Measurements from ENCODE around the gene LAMB4. TPM values are rescaled to one million over a fixed set of nuclear protein-coding genes. Genes with fewer than 3 reads are reported as not detected.
"Not testable (repeated sequence)": the region's sequence is repeated elsewhere in the genome, so short reads cannot be mapped to it uniquely, and the experiment has no call there.

Gene LAMB4
- total RNA-seq, 2 experiments from 2014 or later = not detected

- POLR2A ChIA-PET = no interaction called here
- H3K27me3 Mint-ChIP-seq = peaks cover 4% of the 10 kb centered on the region
- DNase-seq = no peak
- no peaks in the 10 kb centered on the region for H3K9me3 Mint-ChIP-seq
- no peak overlapping the region for H3K4me3 Mint-ChIP-seq
- H3K27ac Mint-ChIP-seq = no peak overlapping the region
- ATAC-seq (ENCODE audit: low read depth) = no peak
- no peaks in the 10 kb centered on the region for H3K36me3 Mint-ChIP-seq
- peaks cover 2% of the 10 kb centered on the region for H3K4me1 Mint-ChIP-seq
These were observed 78.7 kb downstream of the LAMB4 start for GRCh38 chr7:108051454-108051853.

- Mint-ChIP-seq H3K4me1 (peaks cover 2% of the 10 kb centered on the region), H3K27me3 (peaks cover 8% of the 10 kb centered on the region), H3K27ac (no peak overlapping the region), H3K36me3 (no peaks in the 10 kb centered on the region), H3K9me3 (no peaks in the 10 kb centered on the region), H3K4me3 (no peak overlapping the region)
- ATAC-seq (ENCODE audit: low read depth) = peak; percentile 84
- POLR2A ChIA-PET = no interaction called here
- no peak for DNase-seq
These were observed 80.2 kb downstream of the LAMB4 start for GRCh38 chr7:108049962-108050361.

- peaks cover 2% of the 10 kb centered on the region for H3K4me1 Mint-ChIP-seq
- H3K4me3 Mint-ChIP-seq = no peak overlapping the region
- no peak overlapping the region for H3K27ac Mint-ChIP-seq
These were observed 81.7 kb downstream of the LAMB4 start for GRCh38 chr7:108048422-108048821.

GRCh38 chr7:108046952-108047506, 83.1 kb downstream of the LAMB4 start:
- peaks cover 2% of the 10 kb centered on the region for H3K4me1 Mint-ChIP-seq
- no peak for ATAC-seq (ENCODE audit: low read depth)
- no peaks in the 10 kb centered on the region for H3K36me3 Mint-ChIP-seq
- H3K27ac Mint-ChIP-seq = no peak overlapping the region
- no peak overlapping the region for H3K4me3 Mint-ChIP-seq
- peaks cover 13% of the 10 kb centered on the region for H3K27me3 Mint-ChIP-seq
- no peak for DNase-seq
- POLR2A ChIA-PET = no interaction called here
- H3K9me3 Mint-ChIP-seq = no peaks in the 10 kb centered on the region

More at GRCh38 chr7:108048422-108048821, 81.7 kb downstream of the LAMB4 start:
- DNase-seq = no peak
- POLR2A ChIA-PET = no interaction called here
- H3K9me3 Mint-ChIP-seq = no peaks in the 10 kb centered on the region
- H3K36me3 Mint-ChIP-seq = no peaks in the 10 kb centered on the region
- peaks cover 8% of the 10 kb centered on the region for H3K27me3 Mint-ChIP-seq
- ATAC-seq (ENCODE audit: low read depth) = no peak

- ATAC-seq (ENCODE audit: low read depth) (no peak), DNase-seq (no peak)
- Mint-ChIP-seq H3K9me3 (no peaks in the 10 kb centered on the region), H3K36me3 (no peaks in the 10 kb centered on the region), H3K27ac (no peak overlapping the region), H3K4me1 (peaks cover 2% of the 10 kb centered on the region), H3K27me3 (peaks cover 19% of the 10 kb centered on the region), H3K4me3 (no peak overlapping the region)
- POLR2A ChIA-PET = no interaction called here
These were observed 84.5 kb downstream of the LAMB4 start for GRCh38 chr7:108045669-108046068.

GRCh38 chr7:108045154-108045553, 85.0 kb downstream of the LAMB4 start:
- peaks cover 2% of the 10 kb centered on the region for H3K4me1 Mint-ChIP-seq
- no peak overlapping the region for H3K4me3 Mint-ChIP-seq
- no peaks in the 10 kb centered on the region for H3K36me3 Mint-ChIP-seq
- DNase-seq (no peak), ATAC-seq (ENCODE audit: low read depth) (no peak)
- no peaks in the 10 kb centered on the region for H3K9me3 Mint-ChIP-seq
- peaks cover 19% of the 10 kb centered on the region for H3K27me3 Mint-ChIP-seq
- no peak overlapping the region for H3K27ac Mint-ChIP-seq
- POLR2A ChIA-PET = no interaction called here

GRCh38 chr7:108044345-108044744, 85.8 kb downstream of the LAMB4 start:
- DNase-seq = no peak
- Mint-ChIP-seq H3K36me3 (no peaks in the 10 kb centered on the region), H3K27ac (no peak overlapping the region), H3K27me3 (peaks cover 22% of the 10 kb centered on the region), H3K4me3 (no peak overlapping the region), H3K4me1 (peaks cover 2% of the 10 kb centered on the region), H3K9me3 (no peaks in the 10 kb centered on the region)
- POLR2A ChIA-PET = no interaction called here
- ATAC-seq (ENCODE audit: low read depth) = no peak

- Mint-ChIP-seq H3K27me3 (peaks cover 19% of the 10 kb centered on the region), H3K9me3 (no peaks in the 10 kb centered on the region), H3K4me1 (no peaks in the 10 kb centered on the region), H3K27ac (no peak overlapping the region), H3K4me3 (no peak overlapping the region), H3K36me3 (no peaks in the 10 kb centered on the region)
- POLR2A ChIA-PET = no interaction called here
- no peak for DNase-seq
- ATAC-seq (ENCODE audit: low read depth) = no peak
These were observed 91.2 kb downstream of the LAMB4 start for GRCh38 chr7:108038986-108039385.

GRCh38 chr7:108037741-108038140, 92.4 kb downstream of the LAMB4 start:
- no peak overlapping the region for H3K27ac Mint-ChIP-seq
- H3K4me3 Mint-ChIP-seq = no peak overlapping the region
- no peaks in the 10 kb centered on the region for H3K9me3 Mint-ChIP-seq
- POLR2A ChIA-PET = no interaction called here
- H3K27me3 Mint-ChIP-seq = peaks cover 17% of the 10 kb centered on the region
- H3K4me1 Mint-ChIP-seq = no peaks in the 10 kb centered on the region
- no peaks in the 10 kb centered on the region for H3K36me3 Mint-ChIP-seq
- ATAC-seq (ENCODE audit: low read depth) = no peak
- no peak for DNase-seq

- H3K27ac Mint-ChIP-seq = no peak overlapping the region
- DNase-seq = no peak
These were observed 93.0 kb downstream of the LAMB4 start for GRCh38 chr7:108037140-108037539.

GRCh38 chr7:108034586-108034985, 95.6 kb downstream of the LAMB4 start:
- DNase-seq (no peak), ATAC-seq (ENCODE audit: low read depth) (no peak)
- no peaks in the 10 kb centered on the region for H3K36me3 Mint-ChIP-seq
- no peak overlapping the region for H3K27ac Mint-ChIP-seq
- H3K4me1 Mint-ChIP-seq = no peaks in the 10 kb centered on the region
- no peak overlapping the region for H3K4me3 Mint-ChIP-seq
- POLR2A ChIA-PET = no interaction called here
- no peaks in the 10 kb centered on the region for H3K9me3 Mint-ChIP-seq
- H3K27me3 Mint-ChIP-seq = no peaks in the 10 kb centered on the region

More at GRCh38 chr7:108037140-108037539, 93.0 kb downstream of the LAMB4 start:
- Mint-ChIP-seq H3K9me3 (no peaks in the 10 kb centered on the region), H3K4me3 (no peak overlapping the region), H3K36me3 (no peaks in the 10 kb centered on the region), H3K4me1 (no peaks in the 10 kb centered on the region), H3K27me3 (peaks cover 13% of the 10 kb centered on the region)
- no peak for ATAC-seq (ENCODE audit: low read depth)
- POLR2A ChIA-PET = no interaction called here

- no peak overlapping the region for H3K27ac Mint-ChIP-seq
- H3K4me1 Mint-ChIP-seq = no peaks in the 10 kb centered on the region
- no peaks in the 10 kb centered on the region for H3K27me3 Mint-ChIP-seq
- H3K36me3 Mint-ChIP-seq = no peaks in the 10 kb centered on the region
- no peak for ATAC-seq (ENCODE audit: low read depth)
- DNase-seq = no peak
- no peaks in the 10 kb centered on the region for H3K9me3 Mint-ChIP-seq
- H3K4me3 Mint-ChIP-seq = no peak overlapping the region
- POLR2A ChIA-PET = no interaction called here
These were observed 96.2 kb downstream of the LAMB4 start for GRCh38 chr7:108033776-108034497.

- H3K27me3 Mint-ChIP-seq; ATAC-seq (ENCODE audit: low read depth); DNase-seq; H3K36me3 Mint-ChIP-seq; H3K4me1 Mint-ChIP-seq; H3K27ac Mint-ChIP-seq; H3K4me3 Mint-ChIP-seq; POLR2A ChIA-PET; H3K9me3 Mint-ChIP-seq: not testable (repeated sequence)
These were observed 96.9 kb downstream of the LAMB4 start for GRCh38 chr7:108033309-108033708.

- peaks cover 10% of the 10 kb centered on the region for H3K27me3 Mint-ChIP-seq
- H3K36me3 Mint-ChIP-seq = no peaks in the 10 kb centered on the region
- H3K9me3 Mint-ChIP-seq = no peaks in the 10 kb centered on the region
- H3K4me3 Mint-ChIP-seq = no peak overlapping the region
- H3K4me1 Mint-ChIP-seq = no peaks in the 10 kb centered on the region
- ATAC-seq (ENCODE audit: low read depth) (no peak), DNase-seq (no peak)
- POLR2A ChIA-PET = no interaction called here
- no peak overlapping the region for H3K27ac Mint-ChIP-seq
These were observed 99.6 kb downstream of the LAMB4 start for GRCh38 chr7:108030516-108030915.
